Liver (tissue), 2 donors: Measurements from ENCODE around the gene BEAN1.

Experiments used
- CTCF ChIP-seq: fragments of 150-350 bp; IDR thresholded peaks from 2 replicates; pipeline ENCODE4 v1.5.1; 2017; ENCODE audit warnings: improper control_type of control experiment, low read depth, low read length; ENCODE audit not compliant: missing input control
- MAX ChIP-seq: IDR thresholded peaks from 2 replicates; pipeline ENCODE4 v1.6.1; 2016; ENCODE audit warnings: antibody characterized with exemption
- donor health status: healthy.

GRCh38 chr16:66443269-66443652 lies 16.2 kb downstream of the BEAN1 start:
- no peak for TF ChIP-seq CTCF
- TF ChIP-seq MAX = no peak
